Body of pancreas (tissue), 4 donors: ENCODE results near the gene TBC1D9.

Source experiments
- POLR2A ChIP-seq, 3 donors: fragments of 450-650 bp; IDR thresholded peaks; one replicate each; pipeline ENCODE4 v1.6.1; 2016; ENCODE audit warnings: antibody characterized with exemption in 3 of 3, mild to moderate bottlenecking in 2 of 3
- TF ChIP-seq, protein P1 (sequence below), 7 experiments: fragments of 450-650 bp in 4 of 7; fragments of 200-600 bp in 3 of 7; sonication (generic) in 3 of 7; IDR thresholded peaks; one replicate each; pipeline ENCODE4 v1.5.1; 2016 to 2019; ENCODE audit warnings: antibody characterized with exemption in 7 of 7

DNA sequence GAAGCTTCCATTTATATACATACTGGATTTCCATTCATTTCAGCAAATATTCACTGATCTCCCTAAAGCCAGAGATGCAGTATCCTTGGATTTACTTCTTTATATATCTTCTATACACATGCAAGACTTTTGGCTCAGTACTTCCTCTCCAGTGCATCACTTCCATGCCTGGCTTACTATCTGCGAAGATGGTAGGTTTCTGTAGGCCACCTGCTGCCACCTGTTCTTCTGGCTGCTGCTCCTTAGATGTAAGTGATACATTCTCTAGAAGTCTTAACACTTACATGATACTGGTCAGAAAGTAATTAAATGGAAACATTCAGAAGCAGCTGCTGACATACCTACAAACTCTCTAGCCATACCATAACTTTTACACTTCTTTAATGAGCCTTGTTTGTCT lies 48.9 kb downstream of the TBC1D9 start:
- TF ChIP-seq, protein P1, sequence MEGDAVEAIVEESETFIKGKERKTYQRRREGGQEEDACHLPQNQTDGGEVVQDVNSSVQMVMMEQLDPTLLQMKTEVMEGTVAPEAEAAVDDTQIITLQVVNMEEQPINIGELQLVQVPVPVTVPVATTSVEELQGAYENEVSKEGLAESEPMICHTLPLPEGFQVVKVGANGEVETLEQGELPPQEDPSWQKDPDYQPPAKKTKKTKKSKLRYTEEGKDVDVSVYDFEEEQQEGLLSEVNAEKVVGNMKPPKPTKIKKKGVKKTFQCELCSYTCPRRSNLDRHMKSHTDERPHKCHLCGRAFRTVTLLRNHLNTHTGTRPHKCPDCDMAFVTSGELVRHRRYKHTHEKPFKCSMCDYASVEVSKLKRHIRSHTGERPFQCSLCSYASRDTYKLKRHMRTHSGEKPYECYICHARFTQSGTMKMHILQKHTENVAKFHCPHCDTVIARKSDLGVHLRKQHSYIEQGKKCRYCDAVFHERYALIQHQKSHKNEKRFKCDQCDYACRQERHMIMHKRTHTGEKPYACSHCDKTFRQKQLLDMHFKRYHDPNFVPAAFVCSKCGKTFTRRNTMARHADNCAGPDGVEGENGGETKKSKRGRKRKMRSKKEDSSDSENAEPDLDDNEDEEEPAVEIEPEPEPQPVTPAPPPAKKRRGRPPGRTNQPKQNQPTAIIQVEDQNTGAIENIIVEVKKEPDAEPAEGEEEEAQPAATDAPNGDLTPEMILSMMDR (IDR thresholded peaks at IDR 0.05) = no peak
- no peak for TF ChIP-seq POLR2A (IDR thresholded peaks at IDR 0.05)
